Lower leg skin (tissue), 3 donors: Measurements from ENCODE around the gene CPTP.

ENCODE experiments used
- CTCF ChIP-seq, 3 donors: fragments of 450-650 bp; IDR thresholded peaks; one replicate each; pipeline ENCODE4 v1.5.1; 2016; ENCODE audit warnings: antibody characterized with exemption in 3 of 3, mild to moderate bottlenecking in 3 of 3, moderate library complexity in 2 of 3
- POLR2A ChIP-seq, 2 donors: fragments of 450-650 bp; IDR thresholded peaks; one replicate each; pipeline ENCODE4 v1.6.1; 2016 to 2017; ENCODE audit warnings: antibody characterized with exemption in 2 of 2, mild to moderate bottlenecking in 1 of 2, moderate library complexity in 1 of 2

GRCh38 chr1:1354271-1355247 lies 30.0 kb downstream of the CPTP start:
- no peak for TF ChIP-seq POLR2A (IDR thresholded peaks at IDR 0.05)
- TF ChIP-seq CTCF (IDR thresholded peaks at IDR 0.05) = no peak
